Adrenal gland (tissue), 5 donors: ENCODE results near the gene CSNK1G1.

Experiments
- POLR2A ChIP-seq, 2 donors: fragments of 450-650 bp; IDR thresholded peaks; one replicate each; pipeline ENCODE4 v1.6.1; 2017; ENCODE audit warnings: antibody characterized with exemption in 2 of 2, mild to moderate bottlenecking in 2 of 2, moderate library complexity in 1 of 2
- TF ChIP-seq, protein P1 (sequence below), 6 experiments: fragments of 450-650 bp in 4 of 6; fragments of 200-600 bp in 2 of 6; sonication (generic) in 1 of 6; IDR thresholded peaks; 1 replicate in 5 of 6; 2 replicates in 1 of 6; pipeline versions ENCODE4 v1.5.1 to v1.8.0; 2016 to 2021; ENCODE audit warnings: antibody characterized with exemption in 6 of 6, mild to moderate bottlenecking in 2 of 6, moderate library complexity in 1 of 6
- donor health status: DM: no; HTN: no; CAD: no.

DNA sequence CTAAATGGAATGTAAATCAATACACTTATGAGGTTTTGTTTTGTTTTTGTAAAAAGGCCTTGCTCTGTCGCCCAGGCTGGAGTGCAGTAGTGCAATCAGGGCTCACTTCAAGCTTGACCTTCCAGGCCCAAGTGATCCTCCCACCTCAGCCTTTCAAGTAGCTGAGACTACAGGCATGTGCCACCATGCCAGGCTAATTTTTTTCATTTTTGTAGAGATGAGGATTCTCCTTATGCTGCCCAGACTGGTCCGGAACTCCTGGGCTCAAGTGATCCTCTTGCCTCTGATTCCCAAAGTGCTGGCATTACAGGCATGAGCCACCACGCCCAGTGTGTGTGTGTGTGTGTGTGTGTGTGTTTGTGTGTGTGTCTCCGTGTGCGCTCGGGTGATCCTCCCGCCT is 30.3 kb upstream of the CSNK1G1 start:
- no peak for TF ChIP-seq POLR2A (IDR thresholded peaks at IDR 0.05)
- TF ChIP-seq, protein P1, sequence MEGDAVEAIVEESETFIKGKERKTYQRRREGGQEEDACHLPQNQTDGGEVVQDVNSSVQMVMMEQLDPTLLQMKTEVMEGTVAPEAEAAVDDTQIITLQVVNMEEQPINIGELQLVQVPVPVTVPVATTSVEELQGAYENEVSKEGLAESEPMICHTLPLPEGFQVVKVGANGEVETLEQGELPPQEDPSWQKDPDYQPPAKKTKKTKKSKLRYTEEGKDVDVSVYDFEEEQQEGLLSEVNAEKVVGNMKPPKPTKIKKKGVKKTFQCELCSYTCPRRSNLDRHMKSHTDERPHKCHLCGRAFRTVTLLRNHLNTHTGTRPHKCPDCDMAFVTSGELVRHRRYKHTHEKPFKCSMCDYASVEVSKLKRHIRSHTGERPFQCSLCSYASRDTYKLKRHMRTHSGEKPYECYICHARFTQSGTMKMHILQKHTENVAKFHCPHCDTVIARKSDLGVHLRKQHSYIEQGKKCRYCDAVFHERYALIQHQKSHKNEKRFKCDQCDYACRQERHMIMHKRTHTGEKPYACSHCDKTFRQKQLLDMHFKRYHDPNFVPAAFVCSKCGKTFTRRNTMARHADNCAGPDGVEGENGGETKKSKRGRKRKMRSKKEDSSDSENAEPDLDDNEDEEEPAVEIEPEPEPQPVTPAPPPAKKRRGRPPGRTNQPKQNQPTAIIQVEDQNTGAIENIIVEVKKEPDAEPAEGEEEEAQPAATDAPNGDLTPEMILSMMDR (IDR thresholded peaks at IDR 0.05), result no peak
